ENCODE results near the gene RFTN1. TPM values are rescaled to one million over a fixed set of nuclear protein-coding genes. Genes with fewer than 3 reads are reported as not detected.

The RFTN1 gene
- total and polyA plus RNA-seq, 2 of the 8 experiments (the other 6 are each of a cell fraction or from before 2014, with no cell fraction given): 4.6 to 6.7 TPM

GRCh38 chr3:16536996-16537395, 23.5 kb upstream of the RFTN1 start (continued):
- TF ChIP-seq RXRA (IDR thresholded peaks at IDR 0.05; ENCODE audit: insufficient read depth, low read depth, low read length) (no peak), PHF8 (conservative IDR thresholded peaks at IDR 0.05; ENCODE audit: low read depth, low read length) (no peak), SP2 (IDR thresholded peaks at IDR 0.05; ENCODE audit: low read length) (no peak)
- TF ChIP-seq, protein P1, sequence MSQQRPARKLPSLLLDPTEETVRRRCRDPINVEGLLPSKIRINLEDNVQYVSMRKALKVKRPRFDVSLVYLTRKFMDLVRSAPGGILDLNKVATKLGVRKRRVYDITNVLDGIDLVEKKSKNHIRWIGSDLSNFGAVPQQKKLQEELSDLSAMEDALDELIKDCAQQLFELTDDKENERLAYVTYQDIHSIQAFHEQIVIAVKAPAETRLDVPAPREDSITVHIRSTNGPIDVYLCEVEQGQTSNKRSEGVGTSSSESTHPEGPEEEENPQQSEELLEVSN (IDR thresholded peaks at IDR 0.05): no peak

Measured in H1 (cell line).